Neuronal stem cell (in vitro differentiated cells): ENCODE results near the gene KIAA1549.

Experiments used
- DNase-seq: peaks from one replicate; pipeline ENCODE4 v3.0.0-alpha.2; 2013; ENCODE audit warnings: low spot score
- H2AFZ ChIP-seq: one replicate; pipeline ENCODE4 v1.6.1; 2013; ENCODE audit warnings: mild to moderate bottlenecking, low read length, inconsistent platforms
- H2AK5ac ChIP-seq: 2 replicates; pipeline ENCODE4 v1.6.1; 2013; ENCODE audit warnings: low read depth, mild to moderate bottlenecking, inconsistent platforms, low read length, moderate library complexity, mixed read lengths
- H2BK120ac ChIP-seq: 2 replicates; pipeline ENCODE4 v1.6.1; 2013; ENCODE audit warnings: low read depth, mild to moderate bottlenecking, inconsistent platforms, low read length, moderate library complexity, mixed read lengths
- H2BK12ac ChIP-seq: one replicate; pipeline ENCODE4 v1.6.1; 2013; ENCODE audit warnings: low read length, inconsistent platforms
- H2BK15ac ChIP-seq: 2 replicates; pipeline ENCODE4 v1.6.1; 2013; ENCODE audit warnings: mild to moderate bottlenecking, low read length, inconsistent platforms, mixed read lengths
- H2BK5ac ChIP-seq: one replicate; pipeline ENCODE4 v1.6.1; 2013; ENCODE audit warnings: inconsistent platforms, mild to moderate bottlenecking, low read length, moderate library complexity
- H3K14ac ChIP-seq: one replicate; pipeline ENCODE4 v1.6.1; 2013; ENCODE audit warnings: low read length, inconsistent platforms
- H3K18ac ChIP-seq: 2 replicates; pipeline ENCODE4 v1.6.1; 2013; ENCODE audit warnings: low read length, inconsistent platforms
- H3K23ac ChIP-seq: 2 replicates; pipeline ENCODE4 v1.6.1; 2013; ENCODE audit warnings: low read depth, mild to moderate bottlenecking, mixed read lengths, low read length, inconsistent platforms; ENCODE audit not compliant: poor library complexity
- H3K27ac ChIP-seq: replicated peaks from 3 replicates; pipeline ENCODE4 v1.5.1; 2013; ENCODE audit warnings: low read length, inconsistent platforms
- H3K27me3 ChIP-seq, 3 experiments: 2 replicates each; pipeline ENCODE4 v1.6.1; 2013; ENCODE audit warnings: low read length in 3 of 3, mild to moderate bottlenecking in 2 of 3, inconsistent platforms in 1 of 3, low read depth in 1 of 3, mixed read lengths in 1 of 3, moderate library complexity in 1 of 3; ENCODE audit not compliant: control insufficient read depth in 3 of 3, insufficient read depth in 3 of 3
- H3K36me3 ChIP-seq, 2 donors: replicated peaks in 1 of 2; 2 replicates each; pipeline ENCODE4 v1.6.1; 2013; ENCODE audit warnings: low read length in 2 of 2; ENCODE audit not compliant: control insufficient read depth in 2 of 2, insufficient read depth in 2 of 2
- H3K4ac ChIP-seq: 2 replicates; pipeline ENCODE4 v1.6.1; 2013; ENCODE audit warnings: inconsistent platforms, mild to moderate bottlenecking, low read length, moderate library complexity
- H3K4me1 ChIP-seq, 2 donors: 1 replicate in 1 of 2; 2 replicates in 1 of 2; pipeline ENCODE4 v1.6.1; 2013; ENCODE audit warnings: low read length in 2 of 2, low read depth in 1 of 2; ENCODE audit not compliant: control insufficient read depth in 2 of 2, insufficient read depth in 1 of 2
- H3K4me2 ChIP-seq: one replicate; pipeline ENCODE4 v1.6.1; 2013; ENCODE audit warnings: mild to moderate bottlenecking, low read length, inconsistent platforms; ENCODE audit not compliant: insufficient read depth, poor library complexity, severe bottlenecking
- H3K4me3 ChIP-seq, 2 donors: 2 replicates each; pipeline ENCODE4 v1.5.1; 2013; ENCODE audit warnings: low read length in 2 of 2, mild to moderate bottlenecking in 2 of 2, inconsistent platforms in 1 of 2, moderate library complexity in 1 of 2
- H3K79me1 ChIP-seq: one replicate; pipeline ENCODE4 v1.6.1; 2013; ENCODE audit warnings: low read depth, mild to moderate bottlenecking, inconsistent platforms, low read length, moderate library complexity
- H3K9ac ChIP-seq: one replicate; pipeline ENCODE4 v1.6.1; 2013; ENCODE audit warnings: mild to moderate bottlenecking, low read depth, low read length, inconsistent platforms; ENCODE audit not compliant: poor library complexity
- H3K9me3 ChIP-seq, 2 donors: replicated peaks in 1 of 2; 2 replicates each; pipeline versions ENCODE3 to v1.6.1; 2013; ENCODE audit warnings: low read length in 2 of 2, mild to moderate bottlenecking in 2 of 2, inconsistent platforms in 1 of 2, low read depth in 1 of 2, mixed read lengths in 1 of 2, moderate library complexity in 1 of 2; ENCODE audit not compliant: control insufficient read depth in 2 of 2, insufficient read depth in 1 of 2
- H4K8ac ChIP-seq: one replicate; pipeline ENCODE4 v1.6.1; 2013; ENCODE audit warnings: low read depth, mild to moderate bottlenecking, inconsistent platforms, low read length, moderate library complexity
- H4K91ac ChIP-seq: one replicate; pipeline ENCODE4 v1.6.1; 2013; ENCODE audit warnings: low read length, low read depth, mild to moderate bottlenecking, inconsistent platforms; ENCODE audit not compliant: poor library complexity
- WGBS, 2 donors: extraction: QIAGEN DNeasy Blood & Tissue Kit; methylation state at CpG; one replicate each; pipeline ENCODE4 v1.1.7; 2013; ENCODE audit warnings: missing lambda C conversion rate in 2 of 2, mixed read lengths in 1 of 2; ENCODE audit not compliant: insufficient read length in 2 of 2, insufficient replicate concordance in 1 of 2; ENCODE audit errors: extremely low coverage in 2 of 2; 5-methylcytosine and 5-hydroxymethylcytosine counted together

Gene KIAA1549

DNA sequence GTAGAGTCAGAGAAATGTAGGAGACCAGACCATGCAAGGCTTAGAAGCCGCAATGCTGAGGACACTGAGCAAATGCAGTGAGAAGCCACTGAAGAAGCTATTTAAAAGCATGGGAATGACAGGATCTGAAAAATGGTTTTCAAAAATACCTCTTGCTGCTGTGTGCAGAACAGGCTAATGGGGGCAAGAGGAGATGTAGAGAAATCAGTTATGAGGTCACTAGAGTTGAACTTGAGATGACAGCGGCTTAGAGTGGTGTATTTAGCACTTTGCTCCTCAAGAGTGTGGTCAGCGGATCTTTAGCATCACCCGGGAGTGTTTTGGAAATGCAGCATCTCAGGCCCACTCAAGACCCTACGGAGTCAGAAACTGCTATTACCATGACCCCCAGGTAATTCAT lies 48.8 kb downstream of the KIAA1549 start:
- H2AK5ac ChIP-seq, result no peak overlapping the region
- H2BK5ac ChIP-seq, result no peak overlapping the region
- H2BK15ac ChIP-seq, result no peak overlapping the region
- no peak overlapping the region for H3K9ac ChIP-seq
- no peak overlapping the region for H3K23ac ChIP-seq
- peaks cover 0 to 13% of the 10 kb centered on the region in 2 donors for H3K4me1 ChIP-seq
- H3K4me2 ChIP-seq, result no peak overlapping the region
- H3K4me3 ChIP-seq, result no peak overlapping the region
- H2AFZ ChIP-seq, result no peak overlapping the region
- no peak for DNase-seq
- peaks cover 0 to 22% of the 10 kb centered on the region in 2 donors for H3K36me3 ChIP-seq
- no peak overlapping the region for H3K14ac ChIP-seq
- no peaks in the 10 kb centered on the region for H3K27me3 ChIP-seq
- no peak overlapping the region for H3K27ac ChIP-seq
- H2BK120ac ChIP-seq, result no peak overlapping the region
- H3K79me1 ChIP-seq, result peaks cover 1% of the 10 kb centered on the region
- H4K91ac ChIP-seq, result no peak overlapping the region
- no peak overlapping the region for H3K18ac ChIP-seq
- WGBS, 2 donors, result no CpG with 5 or more reads among the region's 5 CpGs
- no peak overlapping the region for H3K4ac ChIP-seq
- H4K8ac ChIP-seq, result no peak overlapping the region
- peaks cover 0 to 4% of the 10 kb centered on the region in 2 donors for H3K9me3 ChIP-seq
- H2BK12ac ChIP-seq, result no peak overlapping the region

DNA sequence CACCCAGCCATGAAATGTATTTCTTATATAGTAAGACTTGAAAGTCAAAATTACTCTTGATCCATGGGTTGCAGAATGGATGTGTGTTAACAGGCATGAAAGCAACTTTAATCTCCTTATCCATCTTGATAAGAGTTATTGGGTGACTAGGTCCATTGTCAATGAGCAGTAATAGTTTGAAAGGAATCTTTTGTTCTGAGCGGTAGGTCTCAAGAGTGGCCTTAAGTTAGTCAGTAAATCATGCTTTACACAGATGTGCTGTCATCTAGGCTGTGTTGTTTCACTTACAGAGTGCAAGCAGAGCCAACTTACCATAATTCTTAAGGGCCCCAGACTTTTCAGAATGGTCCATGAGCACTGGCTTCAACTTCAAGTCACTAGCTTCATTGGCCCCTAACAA lies 51.2 kb downstream of the KIAA1549 start:
- Histone ChIP-seq H3K9me3 (peaks cover 0 to 4% of the 10 kb centered on the region in 2 donors), H3K27ac (no peak overlapping the region), H3K36me3 (peaks cover 0 to 22% of the 10 kb centered on the region in 2 donors), H3K4ac (no peak overlapping the region), H2BK15ac (no peak overlapping the region), H3K27me3 (no peaks in the 10 kb centered on the region), H3K23ac (no peak overlapping the region), H2BK5ac (no peak overlapping the region), H4K91ac (no peak overlapping the region), H3K18ac (no peak overlapping the region), H3K4me1 (peaks cover 0 to 4% of the 10 kb centered on the region in 2 donors), H2BK12ac (no peak overlapping the region), H3K4me2 (no peak overlapping the region), H3K79me1 (peaks cover 1% of the 10 kb centered on the region), H2AK5ac (no peak overlapping the region), H3K14ac (no peak overlapping the region), H2BK120ac (no peak overlapping the region), H2AFZ (no peak overlapping the region), H3K9ac (no peak overlapping the region), H3K4me3 (no peak overlapping the region), H4K8ac (no peak overlapping the region)
- WGBS, 2 donors, result no CpG with 5 or more reads among the region's 1 CpG
- no peak for DNase-seq

DNA sequence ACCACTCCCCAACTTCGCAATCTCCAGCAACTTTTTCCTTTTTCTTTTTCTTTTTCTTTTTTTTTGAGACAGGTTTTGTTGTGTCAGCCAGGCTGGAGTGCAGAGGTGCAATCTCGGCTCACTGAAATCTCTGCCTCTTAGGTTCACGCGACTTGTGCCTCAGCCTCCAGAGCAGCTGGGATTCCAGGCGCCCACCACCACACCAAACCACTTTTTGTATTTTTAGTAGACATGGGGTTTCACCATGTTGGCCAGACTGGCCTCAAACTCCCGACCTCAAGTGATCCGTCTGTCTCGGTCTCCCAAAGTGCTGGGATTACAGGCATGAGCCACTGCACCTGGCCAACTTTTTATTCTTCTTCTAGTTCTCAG lies 55.0 kb downstream of the KIAA1549 start:
- Histone ChIP-seq H3K27ac (no peak overlapping the region), H3K79me1 (no peaks in the 10 kb centered on the region), H3K9ac (no peak overlapping the region), H2BK15ac (no peak overlapping the region), H2AK5ac (no peak overlapping the region), H3K4ac (no peak overlapping the region), H3K23ac (no peak overlapping the region), H3K14ac (no peak overlapping the region), H2BK5ac (no peak overlapping the region), H3K4me2 (no peak overlapping the region), H4K8ac (no peak overlapping the region), H2BK12ac (no peak overlapping the region), H3K36me3 (peaks cover 0 to 16% of the 10 kb centered on the region in 2 donors), H3K4me1 (peaks cover 0 to 5% of the 10 kb centered on the region in 2 donors), H4K91ac (no peak overlapping the region), H3K4me3 (no peak overlapping the region), H2BK120ac (no peak overlapping the region), H3K27me3 (no peaks in the 10 kb centered on the region), H3K9me3 (peaks cover 2% of the 10 kb centered on the region in 2 donors), H3K18ac (no peak overlapping the region), H2AFZ (no peak overlapping the region)
- no peak for DNase-seq
- WGBS, 2 donors, result no CpG with 5 or more reads among the region's 8 CpGs

DNA sequence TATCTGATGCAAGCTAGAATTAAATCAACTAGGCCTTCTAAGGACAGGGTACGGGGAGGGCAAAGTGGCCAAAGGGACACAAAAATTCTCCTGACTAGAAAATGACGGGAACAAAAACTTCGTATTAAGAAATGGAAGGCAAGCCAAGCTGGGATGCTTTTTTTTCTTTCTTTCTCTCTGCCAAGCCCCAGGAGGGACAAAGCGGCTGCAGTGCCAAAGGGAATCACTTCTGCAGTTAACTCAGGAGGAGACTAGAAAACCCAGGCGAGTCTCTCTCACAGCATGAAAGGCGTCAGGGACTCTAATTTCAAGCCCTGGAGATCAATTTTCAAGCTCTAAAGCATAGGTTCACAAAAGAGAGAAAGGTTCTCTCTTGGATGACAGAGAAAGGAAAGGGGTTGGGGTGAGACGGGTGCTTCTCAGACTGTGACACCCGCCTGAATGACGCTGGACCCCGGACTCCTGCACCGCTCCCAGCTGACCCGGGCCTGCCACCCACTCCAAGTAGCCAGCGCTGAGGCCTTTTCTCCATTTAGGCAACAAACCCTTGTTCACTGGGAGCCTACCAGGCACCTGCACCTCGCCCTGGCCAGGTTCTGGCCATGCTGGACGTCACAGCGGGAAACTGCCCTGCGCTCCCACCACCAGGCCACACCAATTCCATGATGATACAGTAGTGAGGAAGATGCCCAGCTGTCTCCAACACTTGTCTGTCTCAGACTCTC lies 56.5 kb downstream of the KIAA1549 start:
- Histone ChIP-seq H3K4me1 (peaks cover 0 to 5% of the 10 kb centered on the region in 2 donors), H3K4me2 (no peak overlapping the region), H3K14ac (no peak overlapping the region), H3K9ac (no peak overlapping the region), H3K27ac (peak overlapping the region; percentile 45), H2AFZ (no peak overlapping the region), H3K9me3 (peaks cover 2% of the 10 kb centered on the region in 2 donors), H3K4ac (no peak overlapping the region), H3K27me3 (no peaks in the 10 kb centered on the region), H3K79me1 (no peaks in the 10 kb centered on the region), H2BK12ac (peak overlapping the region; percentile 24), H2AK5ac (no peak overlapping the region), H3K36me3 (peaks cover 0 to 5% of the 10 kb centered on the region in 2 donors), H2BK5ac (no peak overlapping the region), H3K4me3 (no peak overlapping the region), H4K8ac (no peak overlapping the region), H2BK15ac (no peak overlapping the region), H4K91ac (no peak overlapping the region), H2BK120ac (no peak overlapping the region), H3K23ac (no peak overlapping the region), H3K18ac (peak overlapping the region; percentile 44)
- no CpG with 5 or more reads among the region's 17 CpGs for WGBS, 2 donors
- DNase-seq, result no peak
